T-helper 17 cell (primary cell): ENCODE measurements around the gene B4GALT5. TPM values are rescaled to one million over a fixed set of nuclear protein-coding genes. Genes with fewer than 3 reads are reported as not detected.
A peak's percentile ranks its signal among the peaks of the same experiment; 100 is the strongest.
"Not testable (repeated sequence)": the region's sequence is repeated elsewhere in the genome, so short reads cannot be mapped to it uniquely, and the experiment has no call there.

ENCODE experiments used
- ATAC-seq: fragments of 150-1000 bp; cut with Tn5 transposase; 2 replicates; pipeline ENCODE4 v1.10.0; 2021; ENCODE audit warnings: mild to moderate bottlenecking, moderate library complexity
- DNase-seq, 3 donors: peaks; one replicate each; pipeline versions ENCODE4 v3.0.0 to v3.0.0-alpha.2; 2020 to 2021
- H3K9me3 ChIP-seq: one replicate; pipeline ENCODE4 v1.7.0; 2013; ENCODE audit warnings: low read length, mild to moderate bottlenecking; ENCODE audit not compliant: control insufficient read depth, poor library complexity, severe bottlenecking
- H3K27ac Mint-ChIP-seq: one replicate; pipeline ENCODE4 v1.8.0; 2022; ENCODE audit warnings: mild to moderate bottlenecking, moderate library complexity, mixed read lengths
- H3K27me3 Mint-ChIP-seq: one replicate; pipeline ENCODE4 v1.8.0; 2022; ENCODE audit warnings: mixed read lengths
- H3K36me3 Mint-ChIP-seq: one replicate; pipeline ENCODE4 v1.8.0; 2022; ENCODE audit warnings: low read depth, mixed read lengths
- H3K4me1 Mint-ChIP-seq: one replicate; pipeline ENCODE4 v1.8.0; 2022; ENCODE audit warnings: mild to moderate bottlenecking, mixed read lengths
- H3K4me3 Mint-ChIP-seq: one replicate; pipeline ENCODE4 v1.8.0; 2022; ENCODE audit warnings: mild to moderate bottlenecking, moderate library complexity, mixed read lengths
- total RNA-seq, 4 donors: library from RNA in 2 of 4; stranded (reverse) in 2 of 4; gene quantifications; one replicate each; pipeline ENCODE4 v1.2.3 and lab custom pipeline; 2022 to 2026

B4GALT5 gene
- total RNA-seq, 2 donors from 2014 or later = 17.3 to 19.0 TPM

GRCh38 chr20:49724408-49725223 lies 10.9 kb upstream of the B4GALT5 start:
- Mint-ChIP-seq H3K4me3 (peak overlapping the region; percentile 57), H3K27me3 (peaks cover 4% of the 10 kb centered on the region), H3K4me1 (peaks cover 17% of the 10 kb centered on the region), H3K27ac (peak overlapping the region; percentile 16), H3K36me3 (peaks cover 2% of the 10 kb centered on the region)
- DNase-seq = no peak
- H3K9me3 ChIP-seq = no peaks in the 10 kb centered on the region
- ATAC-seq = peak; percentile 68

DNA sequence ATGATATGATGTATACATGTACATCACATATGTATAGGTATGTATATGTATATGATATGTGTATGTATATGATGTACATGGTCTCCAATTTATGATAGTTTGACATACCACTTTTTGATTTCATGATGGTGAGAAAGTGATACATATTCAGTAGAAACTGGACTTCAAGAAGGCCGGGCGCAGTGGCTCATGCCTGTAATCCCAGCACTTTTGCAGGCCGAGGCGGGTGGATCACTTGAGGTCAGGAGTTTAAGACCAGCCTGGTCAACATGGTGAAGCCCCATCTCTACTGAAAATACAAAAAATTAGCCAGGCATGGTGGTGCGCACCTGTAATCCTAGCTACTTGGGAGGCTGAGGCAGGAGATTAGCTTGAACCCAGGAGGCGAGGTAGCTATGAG lies 10.1 kb upstream of the B4GALT5 start:
- peaks cover 13% of the 10 kb centered on the region for H3K4me1 Mint-ChIP-seq
- H3K36me3 Mint-ChIP-seq, H3K27ac Mint-ChIP-seq, H3K4me3 Mint-ChIP-seq, H3K9me3 ChIP-seq, DNase-seq, H3K27me3 Mint-ChIP-seq, ATAC-seq: not testable (repeated sequence)

DNA sequence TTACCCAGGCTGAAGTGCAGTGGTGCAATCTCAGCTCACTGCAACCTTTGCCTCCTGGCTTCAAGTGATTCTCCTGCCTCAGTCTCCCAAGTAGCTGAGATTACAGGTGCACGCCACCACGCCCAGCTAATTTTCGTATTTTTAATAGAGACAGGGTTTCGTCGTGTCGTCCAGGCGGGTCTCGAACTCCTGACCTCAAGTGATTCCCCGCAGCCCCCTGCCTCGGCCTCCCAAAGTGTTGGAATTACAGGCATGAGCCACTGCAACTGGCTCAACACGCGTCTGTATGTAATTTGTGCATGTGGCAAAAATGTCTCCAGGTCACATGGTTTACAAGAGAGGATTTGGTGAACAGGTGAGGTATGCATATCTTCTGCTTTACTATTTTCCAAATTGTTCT lies 7.6 kb upstream of the B4GALT5 start:
- H3K4me3 Mint-ChIP-seq, H3K36me3 Mint-ChIP-seq, H3K27ac Mint-ChIP-seq, DNase-seq, H3K27me3 Mint-ChIP-seq, H3K9me3 ChIP-seq, ATAC-seq: not testable (repeated sequence)
- H3K4me1 Mint-ChIP-seq = peaks cover 16% of the 10 kb centered on the region

DNA sequence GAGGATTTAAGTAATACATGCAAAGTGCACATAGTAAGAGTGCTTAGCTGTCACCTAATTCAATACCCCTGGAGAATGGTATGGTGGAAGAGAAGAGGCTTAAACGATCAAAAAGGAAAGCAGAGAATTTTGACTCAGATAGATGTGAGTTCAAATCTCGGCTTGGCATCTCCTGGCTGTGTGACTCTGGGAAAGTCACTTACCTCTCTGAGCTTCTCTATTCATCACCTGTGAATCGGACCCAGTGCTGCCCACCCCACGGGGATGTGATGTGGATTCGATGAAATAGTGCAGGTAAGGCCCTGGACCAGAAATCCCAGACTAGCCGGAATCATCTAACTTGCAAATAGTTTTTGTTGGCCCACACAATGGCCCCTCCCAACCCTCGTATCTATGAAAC lies 1.8 kb upstream of the B4GALT5 start:
- Mint-ChIP-seq H3K4me3 (no peak overlapping the region), H3K4me1 (peaks cover 31% of the 10 kb centered on the region), H3K27me3 (peaks cover 4% of the 10 kb centered on the region), H3K36me3 (no peaks in the 10 kb centered on the region), H3K27ac (no peak overlapping the region)
- DNase-seq (no peak), ATAC-seq (no peak)
- H3K9me3 ChIP-seq = no peaks in the 10 kb centered on the region

DNA sequence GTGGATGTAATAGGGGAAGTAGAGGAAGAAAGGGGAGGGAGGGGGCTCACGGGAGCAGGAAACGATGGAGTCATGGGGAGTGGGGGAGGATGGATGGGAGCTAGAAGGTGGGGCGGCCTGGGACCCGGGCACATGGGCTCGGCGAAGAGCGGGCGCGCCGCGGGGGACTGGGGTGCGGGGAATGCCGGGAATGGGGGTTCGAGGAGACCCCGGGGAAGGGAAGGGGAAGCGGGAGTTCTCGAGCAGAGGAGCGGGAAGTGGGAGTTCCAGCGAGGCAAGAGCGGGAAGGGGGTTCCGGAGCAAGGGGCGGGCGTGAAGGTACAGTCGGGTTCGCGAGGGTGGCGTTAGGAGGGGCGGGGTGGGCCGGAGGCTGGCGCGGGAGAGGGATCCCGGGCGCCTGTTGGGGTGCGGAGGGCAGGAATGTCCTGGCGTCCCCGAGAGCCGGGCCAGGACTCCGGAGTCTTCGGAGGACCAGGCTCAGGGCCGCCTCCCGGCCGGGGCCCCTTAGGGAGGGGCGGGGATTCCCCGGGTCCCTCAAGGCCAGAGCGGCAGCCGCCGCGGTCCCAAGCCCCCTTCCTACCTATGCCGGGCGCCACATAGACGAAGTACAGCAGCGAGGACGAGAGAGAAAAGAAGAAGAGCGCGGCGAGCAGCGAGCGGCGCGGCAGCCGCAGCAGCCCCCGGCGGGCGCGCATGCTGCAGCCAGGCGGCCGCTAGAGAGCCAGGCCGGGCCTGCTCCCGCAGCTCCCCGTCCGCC lies 504 bp downstream of the B4GALT5 start:
- ATAC-seq (peak; percentile 69), DNase-seq (peak in 2 of 3 donors; percentile 25 to 40)
- Mint-ChIP-seq H3K4me3 (peak overlapping the region; percentile 92), H3K27me3 (peaks cover 4% of the 10 kb centered on the region), H3K4me1 (peaks cover 37% of the 10 kb centered on the region), H3K27ac (peak overlapping the region; percentile 92), H3K36me3 (no peaks in the 10 kb centered on the region)
- no peaks in the 10 kb centered on the region for H3K9me3 ChIP-seq

GRCh38 chr20:49712646-49712995 lies 1.1 kb downstream of the B4GALT5 start:
- H3K27ac Mint-ChIP-seq = peak overlapping the region; percentile 92
- H3K9me3 ChIP-seq = no peaks in the 10 kb centered on the region
- H3K27me3 Mint-ChIP-seq = peaks cover 3% of the 10 kb centered on the region
- ATAC-seq (no peak), DNase-seq (no peak)
- H3K4me3 Mint-ChIP-seq = peak overlapping the region; percentile 92
- no peaks in the 10 kb centered on the region for H3K36me3 Mint-ChIP-seq
- peaks cover 37% of the 10 kb centered on the region for H3K4me1 Mint-ChIP-seq

GRCh38 chr20:49712118-49712517 lies 1.6 kb downstream of the B4GALT5 start:
- Mint-ChIP-seq H3K4me3 (peak overlapping the region; percentile 92), H3K4me1 (peaks cover 37% of the 10 kb centered on the region), H3K27ac (peak overlapping the region; percentile 92)

DNA sequence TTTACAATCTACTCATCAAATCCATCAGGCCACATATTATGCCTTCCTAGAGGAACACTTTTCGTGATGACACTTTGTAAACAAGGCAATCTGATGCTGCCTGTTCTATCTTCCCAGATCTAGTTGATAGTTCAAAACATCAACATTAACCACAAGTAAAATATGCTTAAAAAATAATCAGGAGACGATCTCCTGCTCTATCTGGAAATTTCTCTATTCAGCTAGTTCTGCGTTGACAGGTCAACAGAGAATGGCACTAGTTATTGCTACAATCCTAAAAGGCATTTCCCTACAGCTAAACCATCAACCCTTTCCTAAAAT lies 2.1 kb downstream of the B4GALT5 start:
- no peak for ATAC-seq
- H3K36me3 Mint-ChIP-seq = no peaks in the 10 kb centered on the region
- H3K27me3 Mint-ChIP-seq = no peaks in the 10 kb centered on the region
- H3K9me3 ChIP-seq = no peaks in the 10 kb centered on the region
- no peak for DNase-seq
- peak overlapping the region; percentile 92 for H3K4me3 Mint-ChIP-seq
- peak overlapping the region; percentile 92 for H3K27ac Mint-ChIP-seq
- H3K4me1 Mint-ChIP-seq = peaks cover 41% of the 10 kb centered on the region

More at GRCh38 chr20:49712118-49712517, 1.6 kb downstream of the B4GALT5 start:
- no peaks in the 10 kb centered on the region for H3K9me3 ChIP-seq
- H3K36me3 Mint-ChIP-seq = no peaks in the 10 kb centered on the region
- H3K27me3 Mint-ChIP-seq = no peaks in the 10 kb centered on the region
- DNase-seq (no peak), ATAC-seq (no peak)

DNA sequence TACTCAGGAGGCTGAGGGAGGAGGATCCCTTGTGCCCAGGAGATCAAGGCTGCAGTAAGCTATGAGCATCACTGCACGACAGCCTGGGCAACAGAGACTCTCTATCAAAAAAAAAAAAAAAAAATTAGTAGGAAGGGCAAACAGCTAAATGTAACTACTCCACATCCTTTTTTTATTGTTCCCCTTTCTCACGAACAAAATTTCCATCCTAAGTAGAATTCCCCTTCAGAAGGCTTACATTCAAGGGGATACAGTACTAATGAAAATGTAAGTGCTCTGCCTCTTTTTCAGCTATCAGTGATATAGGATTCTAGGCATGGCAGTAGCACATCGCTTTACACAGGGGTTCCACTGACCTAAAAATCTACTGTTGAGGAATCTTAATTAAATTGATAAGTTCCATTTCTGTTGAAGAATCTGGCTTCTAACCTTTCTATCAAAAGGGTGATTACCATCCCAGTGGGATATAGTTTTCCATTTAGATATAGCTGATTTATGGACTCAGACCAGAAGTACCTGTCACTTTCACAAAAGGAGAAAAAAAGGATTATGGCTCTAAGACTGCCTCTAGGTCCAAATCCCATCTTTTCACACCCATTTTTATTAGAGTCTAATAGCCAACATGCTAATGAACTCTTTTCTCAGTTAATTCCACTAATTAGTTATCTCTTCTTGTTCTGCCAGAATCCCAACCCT lies 2.6 kb downstream of the B4GALT5 start:
- Mint-ChIP-seq H3K36me3 (no peaks in the 10 kb centered on the region), H3K4me3 (peak overlapping the region; percentile 92), H3K4me1 (peaks cover 47% of the 10 kb centered on the region), H3K27me3 (no peaks in the 10 kb centered on the region), H3K27ac (peak overlapping the region; percentile 92)
- DNase-seq = no peak
- H3K9me3 ChIP-seq = no peaks in the 10 kb centered on the region
- ATAC-seq = no peak

GRCh38 chr20:49707118-49707517 lies 6.6 kb downstream of the B4GALT5 start:
- DNase-seq (no peak), ATAC-seq (no peak)
- Mint-ChIP-seq H3K36me3 (no peaks in the 10 kb centered on the region), H3K4me3 (no peak overlapping the region), H3K4me1 (peaks cover 42% of the 10 kb centered on the region), H3K27ac (no peak overlapping the region), H3K27me3 (no peaks in the 10 kb centered on the region)
- H3K9me3 ChIP-seq = no peaks in the 10 kb centered on the region

GRCh38 chr20:49706630-49707091 lies 7.0 kb downstream of the B4GALT5 start:
- no peak for DNase-seq
- peak overlapping the region; percentile 81 for H3K27ac Mint-ChIP-seq
- H3K27me3 Mint-ChIP-seq = no peaks in the 10 kb centered on the region
- peaks cover 42% of the 10 kb centered on the region for H3K4me1 Mint-ChIP-seq
- no peaks in the 10 kb centered on the region for H3K9me3 ChIP-seq
- peak overlapping the region; percentile 49 for H3K4me3 Mint-ChIP-seq
- H3K36me3 Mint-ChIP-seq = no peaks in the 10 kb centered on the region
- ATAC-seq = peak; percentile 27

GRCh38 chr20:49705893-49706292 lies 7.8 kb downstream of the B4GALT5 start:
- H3K27ac Mint-ChIP-seq = peak overlapping the region; percentile 81
- not testable (repeated sequence) for H3K4me3 Mint-ChIP-seq, H3K9me3 ChIP-seq, ATAC-seq, DNase-seq, H3K27me3 Mint-ChIP-seq, H3K36me3 Mint-ChIP-seq
- peaks cover 42% of the 10 kb centered on the region for H3K4me1 Mint-ChIP-seq

DNA sequence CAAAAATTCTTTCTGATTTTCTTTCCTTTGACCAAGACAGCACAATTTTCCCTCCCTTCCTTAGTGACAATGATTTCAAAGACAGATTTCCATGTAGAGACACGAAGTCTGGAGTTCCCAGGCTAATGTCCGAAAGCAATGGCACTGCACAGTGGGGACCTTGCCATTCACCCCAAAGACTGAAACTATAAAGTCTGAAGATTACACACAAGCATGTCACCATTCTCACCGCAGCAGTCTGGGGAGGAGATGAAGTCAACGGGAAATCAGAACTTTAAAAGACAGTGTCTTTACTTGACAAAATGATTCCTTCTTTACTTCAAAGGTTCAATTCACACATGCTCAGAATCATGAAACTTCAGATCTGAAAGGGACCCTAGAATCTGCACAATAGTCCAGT lies 8.3 kb downstream of the B4GALT5 start:
- Mint-ChIP-seq H3K27ac (peak overlapping the region; percentile 81), H3K4me3 (peak overlapping the region; percentile 70), H3K36me3 (no peaks in the 10 kb centered on the region), H3K4me1 (peaks cover 41% of the 10 kb centered on the region), H3K27me3 (no peaks in the 10 kb centered on the region)
- H3K9me3 ChIP-seq = no peaks in the 10 kb centered on the region
- peak; percentile 63 for ATAC-seq
- DNase-seq = no peak
